Pancreas (tissue), 10 donors: Measurements from ENCODE around the gene XPO6. TPM values are rescaled to one million over a fixed set of nuclear protein-coding genes. Genes with fewer than 3 reads are reported as not detected.
A peak's percentile ranks its signal among the peaks of the same experiment; 100 is the strongest.

Experiments used
- ATAC-seq, 4 donors: fragments of 200-7000 bp; cut with Tn5 transposase; one replicate each; pipeline versions ENCODE4 v1.8.0 to v1.9.1; 2020; ENCODE audit warnings: mild to moderate bottlenecking in 4 of 4, moderate library complexity in 4 of 4
- DNase-seq, 6 donors: peaks; one replicate each; pipeline ENCODE4 v3.0.0-alpha.2; 2020
- FAIRE-seq: peaks from 2 replicates; lab custom pipeline; 2012; peaks lifted over from hg19 to GRCh38; lab: Jason Lieb, UNC
- H3K27ac ChIP-seq, 4 donors: fragments of 200-600 bp; sonication (generic); 1 replicate in 3 of 4; 2 replicates in 1 of 4; pipeline versions ENCODE4 v1.5.0 to v1.8.0; 2020
- H3K27me3 ChIP-seq, 4 donors: fragments of 200-600 bp; one replicate each; pipeline ENCODE4 v1.8.0; 2021
- H3K36me3 ChIP-seq, 3 donors: fragments of 200-600 bp; sonication (generic) in 1 of 3; one replicate each; pipeline versions ENCODE4 v1.5.0 to v1.8.0; 2020 to 2021
- H3K4me1 ChIP-seq, 3 donors: fragments of 200-600 bp; one replicate each; pipeline ENCODE4 v1.8.0; 2021
- H3K4me3 ChIP-seq, 4 donors: fragments of 200-600 bp; sonication (generic) in 2 of 4; one replicate each; pipeline versions ENCODE4 v1.5.0 to v1.8.0; 2020 to 2021
- H3K9me3 ChIP-seq, 4 donors: fragments of 200-600 bp; one replicate each; pipeline ENCODE4 v1.8.0; 2021
- whole genome bisulfite sequencing, 2 donors: extraction: QIAGEN DNeasy Blood & Tissue Kit; methylation state at CpG; one replicate each; pipeline ENCODE4 v1.1.7; 2013; 5-methylcytosine and 5-hydroxymethylcytosine counted together
- intact Hi-C, 3 donors: fragments of 100-400 bp; cut with DNase I; formaldehyde crosslinking; loops; one replicate each; pipeline versions ENCODE4 v1.11.1 to v1.14.2; 2022
- polyA plus RNA-seq, 2 donors: library from polyadenylated mRNA; stranded (reverse); fragments of 200-250 nt; gene quantifications; one replicate each; pipeline ENCODE4 v1.2.3, GENCODE V29; 2013
- total RNA-seq, 6 donors: library from RNA; stranded (reverse); fragmentation: NEBNext Ultra II Directional in 4 of 6; extraction: Animal tissue kit (Norgen Biotek cat#: 25700) in 4 of 6; gene quantifications; one replicate each; pipeline versions ENCODE4 v1.2.1 to v1.2.4, GENCODE V29; 2021 to 2023
- TF ChIP-seq, protein P1 (sequence below), 4 donors: fragments of 200-600 bp; sonication (generic) in 3 of 4; IDR thresholded peaks; one replicate each; pipeline versions ENCODE4 v1.5.0 to v1.8.0; 2021; ENCODE audit warnings: antibody characterized with exemption in 4 of 4
- donor health status: healthy with polysubstance abuse.
- donor health status: DM: no; HTN: no; CAD: no; lungs with moderate emphysema.
- donor health status: DM: no; HTN: no; CAD: no.
- donor health status: control.
- donor health status: control.
- donor health status: Bipolar disorder and iron deficiency.
- donor health status: DM: yes; HTN: yes; CAD: no.
- donor health status: DM: no; HTN: no; CAD: no.
- donor health status: DM: no; HTN: no; CAD: no.
- donor health status: DM: yes; HTN: yes; CAD: no.

The XPO6 gene
- total and polyA plus RNA-seq, 8 donors = 32.6 to 73.6 (median 38.5) TPM

DNA sequence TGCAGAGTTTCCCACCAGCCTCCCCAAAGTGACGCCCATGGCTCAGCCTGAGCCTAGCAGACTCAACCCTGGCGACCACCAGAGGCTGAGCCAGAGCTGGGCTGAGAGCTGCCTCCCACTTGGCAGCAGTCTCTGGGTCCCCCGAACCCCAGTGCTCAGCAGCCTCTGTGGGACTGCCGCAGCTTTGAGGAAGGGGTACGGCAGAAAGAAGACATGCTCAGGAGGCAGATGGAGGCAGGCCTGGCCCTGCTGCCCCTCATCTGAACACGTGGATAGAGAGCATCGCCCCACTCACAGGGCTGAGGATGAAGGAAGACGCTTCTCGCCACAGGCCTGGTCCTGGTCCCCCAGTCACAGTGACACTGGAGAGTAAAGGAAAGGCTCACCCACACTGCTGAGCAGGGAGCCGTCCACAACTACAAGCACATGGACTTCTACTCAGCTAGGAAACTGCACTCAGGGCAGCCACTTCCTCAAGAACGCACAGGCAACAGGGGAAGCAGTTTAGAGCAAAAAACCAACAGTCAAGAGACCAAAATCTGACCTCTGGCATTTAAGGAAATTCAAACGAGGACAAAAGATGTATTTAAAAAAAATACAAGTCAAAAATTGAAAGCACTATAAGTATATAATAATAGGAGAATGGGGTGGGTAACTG lies 103.0 kb downstream of the XPO6 start:
- Histone ChIP-seq H3K4me3 (no peak overlapping the region), H3K27ac (no peak overlapping the region), H3K9me3 (no peaks in the 10 kb centered on the region), H3K36me3 (peaks cover 0 to 51% (median 21%) of the 10 kb centered on the region in 3 donors), H3K4me1 (no peaks in the 10 kb centered on the region), H3K27me3 (no peaks in the 10 kb centered on the region)
- ATAC-seq = peak in 1 of 4 donors; percentile 48
- intact Hi-C loops = no loop called here
- 79 to 83% methylated on average over 12 of the region's 12 CpGs for WGBS, 2 donors
- FAIRE-seq = no peak
- DNase-seq = no peak
- TF ChIP-seq, protein P1, sequence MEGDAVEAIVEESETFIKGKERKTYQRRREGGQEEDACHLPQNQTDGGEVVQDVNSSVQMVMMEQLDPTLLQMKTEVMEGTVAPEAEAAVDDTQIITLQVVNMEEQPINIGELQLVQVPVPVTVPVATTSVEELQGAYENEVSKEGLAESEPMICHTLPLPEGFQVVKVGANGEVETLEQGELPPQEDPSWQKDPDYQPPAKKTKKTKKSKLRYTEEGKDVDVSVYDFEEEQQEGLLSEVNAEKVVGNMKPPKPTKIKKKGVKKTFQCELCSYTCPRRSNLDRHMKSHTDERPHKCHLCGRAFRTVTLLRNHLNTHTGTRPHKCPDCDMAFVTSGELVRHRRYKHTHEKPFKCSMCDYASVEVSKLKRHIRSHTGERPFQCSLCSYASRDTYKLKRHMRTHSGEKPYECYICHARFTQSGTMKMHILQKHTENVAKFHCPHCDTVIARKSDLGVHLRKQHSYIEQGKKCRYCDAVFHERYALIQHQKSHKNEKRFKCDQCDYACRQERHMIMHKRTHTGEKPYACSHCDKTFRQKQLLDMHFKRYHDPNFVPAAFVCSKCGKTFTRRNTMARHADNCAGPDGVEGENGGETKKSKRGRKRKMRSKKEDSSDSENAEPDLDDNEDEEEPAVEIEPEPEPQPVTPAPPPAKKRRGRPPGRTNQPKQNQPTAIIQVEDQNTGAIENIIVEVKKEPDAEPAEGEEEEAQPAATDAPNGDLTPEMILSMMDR (IDR thresholded peaks at IDR 0.05) = no peak

DNA sequence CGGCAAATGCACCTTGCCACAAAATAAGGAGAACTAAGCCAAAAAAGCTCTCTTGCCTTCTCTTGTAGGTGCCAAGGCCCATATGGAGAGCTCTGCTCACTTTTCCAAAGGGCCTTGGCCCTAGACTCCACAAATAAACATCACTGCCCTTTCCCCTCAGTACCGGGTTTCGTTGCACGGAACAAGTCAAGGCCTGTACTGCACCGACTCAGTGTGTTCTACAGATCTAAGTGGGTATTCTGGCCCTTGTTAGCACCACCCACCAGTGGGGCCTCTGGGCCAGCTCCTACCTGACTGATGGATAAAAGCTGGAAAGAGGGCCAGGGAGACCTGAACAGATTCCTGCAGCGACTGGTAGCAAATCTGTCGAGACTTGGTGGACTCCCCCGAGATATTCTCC lies 104.5 kb downstream of the XPO6 start:
- Histone ChIP-seq H3K4me1 (no peaks in the 10 kb centered on the region), H3K9me3 (no peaks in the 10 kb centered on the region), H3K27me3 (no peaks in the 10 kb centered on the region), H3K27ac (no peak overlapping the region), H3K4me3 (no peak overlapping the region), H3K36me3 (peaks cover 0 to 56% (median 21%) of the 10 kb centered on the region in 3 donors)
- intact Hi-C loops = no loop called here
- no peak for ATAC-seq
- FAIRE-seq = no peak
- TF ChIP-seq, protein P1 (IDR thresholded peaks at IDR 0.05) = no peak
- no peak for DNase-seq
- WGBS, 2 donors = 95 to 96% methylated on average over 8 of the region's 8 CpGs

DNA sequence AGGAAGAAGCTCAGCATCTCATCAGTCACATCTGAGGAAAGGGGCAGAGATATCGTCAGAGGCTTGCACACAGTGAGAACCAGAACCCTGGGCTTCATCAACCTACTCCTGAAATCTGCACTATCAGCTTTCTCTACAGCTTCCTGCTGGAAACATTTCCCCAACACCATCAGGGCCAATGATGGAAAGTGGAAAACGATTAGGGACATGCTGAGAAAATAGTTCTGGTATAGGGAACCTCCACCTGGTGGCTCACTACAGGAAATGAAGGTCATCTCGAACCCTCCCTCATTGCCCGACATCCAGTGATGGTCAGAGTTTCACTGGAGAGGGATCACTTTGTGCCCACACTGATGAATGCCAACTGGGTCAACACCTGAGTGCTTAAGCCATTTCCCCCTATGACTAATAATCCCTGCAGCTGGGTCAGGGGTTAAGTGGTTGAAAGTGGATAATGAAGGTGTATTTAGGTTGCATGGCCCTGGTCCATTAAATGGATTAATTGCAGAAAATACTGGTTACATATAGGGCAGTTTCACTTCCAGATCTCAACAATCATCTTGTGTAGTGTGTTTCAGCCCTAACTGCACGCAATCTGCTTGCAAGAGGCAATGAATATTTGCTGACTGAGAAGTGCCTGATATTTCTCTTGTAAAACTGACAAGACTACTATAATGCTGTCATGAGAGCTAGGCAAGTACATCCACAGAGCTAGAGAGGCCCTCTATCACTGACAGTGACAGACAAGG lies 105.1 kb downstream of the XPO6 start:
- no peaks in the 10 kb centered on the region for H3K27me3 ChIP-seq
- H3K36me3 ChIP-seq = peaks cover 0 to 60% (median 21%) of the 10 kb centered on the region in 3 donors
- no peak overlapping the region for H3K27ac ChIP-seq
- FAIRE-seq (no peak), DNase-seq (no peak), ATAC-seq (no peak)
- no peaks in the 10 kb centered on the region for H3K4me1 ChIP-seq
- TF ChIP-seq, protein P1 (IDR thresholded peaks at IDR 0.05) = no peak
- H3K9me3 ChIP-seq = no peaks in the 10 kb centered on the region
- 81 to 82% methylated on average over 5 of the region's 5 CpGs for WGBS, 2 donors
- intact Hi-C loops = no loop called here
- no peak overlapping the region for H3K4me3 ChIP-seq

DNA sequence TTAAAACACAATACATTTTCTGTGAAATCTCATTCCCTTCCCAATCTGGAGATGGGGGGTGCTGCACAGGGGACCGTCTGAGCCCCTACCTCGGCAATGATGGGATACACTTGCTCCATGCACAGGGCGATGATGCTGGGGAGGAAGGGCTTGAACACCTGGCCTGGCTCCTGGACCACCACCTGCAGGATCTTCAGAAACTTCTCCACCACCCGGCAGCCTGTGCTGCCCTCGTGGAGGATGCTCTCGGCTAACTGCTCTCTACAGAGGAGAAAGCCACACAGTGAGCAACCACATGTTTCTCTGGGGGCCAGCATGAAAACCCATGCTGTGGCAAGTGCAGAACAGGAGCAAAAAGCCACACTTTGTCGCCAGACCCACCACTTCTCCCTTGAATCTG lies 105.8 kb downstream of the XPO6 start:
- DNase-seq = no peak
- H3K4me1 ChIP-seq = no peaks in the 10 kb centered on the region
- WGBS, 2 donors = 88 to 92% methylated on average over 7 of the region's 7 CpGs
- TF ChIP-seq, protein P1 (IDR thresholded peaks at IDR 0.05) = no peak
- H3K36me3 ChIP-seq = peaks cover 0 to 66% (median 24%) of the 10 kb centered on the region in 3 donors
- no peaks in the 10 kb centered on the region for H3K9me3 ChIP-seq
- ATAC-seq = no peak
- H3K4me3 ChIP-seq = no peak overlapping the region
- no peak for FAIRE-seq
- H3K27ac ChIP-seq = no peak overlapping the region
- H3K27me3 ChIP-seq = no peaks in the 10 kb centered on the region
- intact Hi-C loops = no loop called here

DNA sequence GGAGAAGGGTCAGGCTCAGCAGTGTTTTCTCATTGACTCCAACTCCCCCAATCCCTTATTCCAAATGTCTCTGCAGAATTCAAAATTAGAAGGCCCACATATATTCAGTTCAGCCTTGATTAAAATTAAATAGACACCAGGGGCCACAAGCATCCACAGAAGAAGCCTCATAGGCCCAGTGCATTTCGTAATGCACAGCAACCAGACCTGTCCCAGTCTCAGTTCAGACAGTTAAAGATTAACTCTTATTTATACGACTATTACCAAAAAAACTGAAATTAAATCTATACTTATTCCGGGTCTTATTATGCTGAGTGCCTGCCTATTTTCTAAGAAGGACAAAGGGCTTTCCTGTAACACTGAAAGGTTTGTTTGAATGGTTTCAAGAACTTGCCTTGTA lies 106.5 kb downstream of the XPO6 start:
- 45 to 50% methylated on average over 3 of the region's 3 CpGs for WGBS, 2 donors
- Histone ChIP-seq H3K27me3 (no peaks in the 10 kb centered on the region), H3K27ac (no peak overlapping the region), H3K36me3 (peaks cover 0 to 72% (median 24%) of the 10 kb centered on the region in 3 donors), H3K9me3 (no peaks in the 10 kb centered on the region), H3K4me1 (no peaks in the 10 kb centered on the region), H3K4me3 (no peak overlapping the region)
- FAIRE-seq = no peak
- no peak for DNase-seq
- TF ChIP-seq, protein P1 (IDR thresholded peaks at IDR 0.05) = no peak
- intact Hi-C loops = no loop called here
- ATAC-seq = no peak
